HL-60 (cell line): ENCODE measurements around the gene CHSY3.

Source experiments
- DNase-seq, 2 experiments: peaks; one replicate each; pipeline ENCODE4 v3.0.0-alpha.2; 2010 to 2020; ENCODE audit warnings: low read depth in 1 of 2, low spot score in 1 of 2
- H3K27ac ChIP-seq: fragments of 250-450 bp; sonication (Bioruptor Pico); replicated peaks from 2 replicates; pipeline ENCODE4 v1.5.1; 2020; ENCODE audit warnings: mild to moderate bottlenecking, moderate library complexity
- H3K27me3 ChIP-seq: fragments of 250-450 bp; sonication (Bioruptor Pico); 2 replicates; pipeline ENCODE4 v1.5.1; 2021; ENCODE audit warnings: mild to moderate bottlenecking, moderate library complexity; ENCODE audit not compliant: insufficient read depth, poor library complexity, severe bottlenecking
- H3K4me3 ChIP-seq: replicated peaks from 2 replicates; pipeline ENCODE4 v1.5.1; 2011; ENCODE audit warnings: mild to moderate bottlenecking, control low read depth, low read length; ENCODE audit not compliant: insufficient read depth
- CTCF ChIP-seq: IDR thresholded peaks from one replicate; pipeline ENCODE4 v1.5.1; 2011; ENCODE audit warnings: low read length, control low read depth, inconsistent platforms; ENCODE audit not compliant: insufficient read depth
- GABPA ChIP-seq: IDR thresholded peaks from 2 replicates; pipeline ENCODE4 v1.6.1; 2012; ENCODE audit warnings: low read depth
- POLR2AphosphoS5 ChIP-seq: IDR thresholded peaks from 2 replicates; pipeline ENCODE4 v1.6.1; 2012; ENCODE audit warnings: low read depth
- REST ChIP-seq: IDR thresholded peaks from 2 replicates; pipeline ENCODE4 v1.6.1; 2012; ENCODE audit warnings: low read depth; ENCODE audit not compliant: insufficient replicate concordance
- SPI1 ChIP-seq: IDR thresholded peaks from 2 replicates; pipeline ENCODE4 v1.6.1; 2012; ENCODE audit warnings: low read depth, mild to moderate bottlenecking, borderline replicate concordance

Gene CHSY3

DNA sequence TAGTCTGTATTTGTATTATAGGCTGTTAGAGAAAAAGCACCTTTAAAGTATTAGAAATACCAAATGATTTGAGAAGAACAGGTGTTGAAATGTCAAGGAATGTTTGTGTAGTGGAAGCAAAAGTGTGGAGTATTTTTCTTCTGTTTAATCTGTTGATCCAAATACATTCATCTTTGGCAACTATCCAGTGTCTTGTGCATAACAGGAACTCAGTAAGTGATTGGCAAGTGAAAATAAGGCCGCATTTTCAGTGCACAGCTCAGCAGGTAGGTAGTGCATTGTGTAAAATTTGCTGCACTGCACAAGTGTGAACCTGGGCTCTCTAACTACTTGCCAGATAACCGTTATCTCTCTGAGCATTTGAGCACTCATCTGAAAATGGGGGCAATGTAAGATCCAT, 61.8 kb downstream of the CHSY3 start:
- TF ChIP-seq REST: no peak
- no peak for TF ChIP-seq GABPA
- TF ChIP-seq SPI1: no peak
- TF ChIP-seq POLR2AphosphoS5: no peak
- TF ChIP-seq CTCF: no peak
- no peaks in the 10 kb centered on the region for H3K27me3 ChIP-seq
- no peak overlapping the region for H3K27ac ChIP-seq
- no peak overlapping the region for H3K4me3 ChIP-seq
- no peak for DNase-seq

- Histone ChIP-seq H3K27ac (no peak overlapping the region), H3K4me3 (no peak overlapping the region), H3K27me3 (no peaks in the 10 kb centered on the region)
- no peak for DNase-seq
- no peak for TF ChIP-seq POLR2AphosphoS5
- TF ChIP-seq GABPA: no peak
- TF ChIP-seq CTCF: no peak
Measured at GRCh38 chr5:129971714-129972113, 67.4 kb downstream of the CHSY3 start.

DNA sequence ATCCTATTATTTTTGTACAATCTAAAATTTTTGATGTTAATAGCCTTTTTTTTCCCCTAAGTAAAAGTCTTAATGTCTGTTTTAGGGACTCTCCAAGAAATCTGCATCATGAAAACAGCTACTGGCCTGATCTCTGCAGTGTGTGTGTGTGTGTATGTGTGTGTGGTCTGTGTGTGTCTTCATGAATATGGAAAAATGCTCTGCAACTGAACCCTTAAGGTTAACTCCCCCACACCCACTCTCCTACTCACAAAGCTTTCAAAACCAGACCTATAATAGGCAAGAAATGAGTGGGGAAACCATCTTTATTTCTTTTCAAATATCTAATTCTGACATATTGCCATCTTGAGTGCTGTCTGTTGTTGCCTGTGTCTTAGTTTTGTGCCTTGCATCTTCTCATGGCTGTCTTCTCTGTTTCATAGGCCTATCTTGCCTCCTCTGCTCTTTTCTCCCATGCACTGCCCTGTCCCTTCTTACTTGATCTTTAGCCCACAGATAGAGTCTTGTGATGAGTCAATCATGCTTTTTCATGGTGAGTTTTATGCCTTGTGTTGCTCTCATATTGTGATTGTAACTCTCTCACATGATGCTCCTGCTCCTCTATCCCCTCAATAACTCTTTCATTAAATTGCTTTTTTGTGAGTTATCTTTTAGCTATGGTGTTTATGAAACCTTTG, 68.3 kb downstream of the CHSY3 start:
- Histone ChIP-seq H3K27me3 (no peaks in the 10 kb centered on the region), H3K27ac (no peak overlapping the region)
- no peak for DNase-seq

More for the DNA sequence above, 68.3 kb downstream of the CHSY3 start:
- H3K4me3 ChIP-seq: no peak overlapping the region
- no peak for TF ChIP-seq SPI1
- TF ChIP-seq REST: no peak
- TF ChIP-seq POLR2AphosphoS5: no peak
- no peak for TF ChIP-seq GABPA
- TF ChIP-seq CTCF: no peak
